ENCODE data around the gene EPB41L5.

EPB41L5 gene

GRCh38 chr2:120225549-120226065 lies 212.7 kb downstream of the EPB41L5 start:
- no peak for DNase-seq (ENCODE audit: low read depth)

- no peak for DNase-seq (ENCODE audit: low read depth)
These were observed 213.4 kb downstream of the EPB41L5 start for GRCh38 chr2:120226316-120226715.

- no peak for DNase-seq (ENCODE audit: low read depth)
These were observed 214.5 kb downstream of the EPB41L5 start for GRCh38 chr2:120227111-120227991.

GRCh38 chr2:120228503-120228902 lies 215.6 kb downstream of the EPB41L5 start:
- no peak for DNase-seq (ENCODE audit: low read depth)

Data from stimulated activated CD8-positive, alpha-beta memory T cell treated with anti-CD3 and anti-CD28 coated beads, Interleukin-4, amount 100 ng/mL, for 24 hours (primary cell).